MCF 10A (cell line): ENCODE data around the gene HOGA1. TPM values are rescaled to one million over a fixed set of nuclear protein-coding genes. Genes with fewer than 3 reads are reported as not detected.

ENCODE experiments used
- BruUV-seq: library from RNA; stranded (reverse); fragments of 400-500 nt; replicated peaks from 2 replicates; lab custom pipeline; 2021; lab: Mats Ljungman, UMichigan
- CTCF ChIA-PET: fragments of 300-600 bp; sonication (Branson Sonifier 250); formaldehyde crosslinking; extraction: SDS; loops from one replicate; lab custom pipeline; 2021; ENCODE audit warnings: antibody characterized with exemption, inconsistent platforms; lab: Yijun Ruan, JAX
- POLR2A ChIA-PET: fragments of 300-600, 350-650 bp; sonication (Branson Sonifier 250); formaldehyde crosslinking; extraction: SDS; loops from one replicate; lab custom pipeline; 2020; ENCODE audit warnings: antibody characterized with exemption, inconsistent platforms; lab: Yijun Ruan, JAX
- DNase-seq: peaks from one replicate; pipeline ENCODE4 v3.0.0-alpha.2; 2018; ENCODE audit not compliant: unreplicated experiment
- H3K27ac Mint-ChIP-seq: one replicate; pipeline ENCODE4 v1.8.0; 2022; ENCODE audit warnings: mild to moderate bottlenecking, low read depth, mixed read lengths; ENCODE audit not compliant: unreplicated experiment
- H3K27me3 Mint-ChIP-seq: one replicate; pipeline ENCODE4 v1.8.0; 2022; ENCODE audit warnings: mixed read lengths; ENCODE audit not compliant: insufficient read depth, unreplicated experiment
- H3K36me3 Mint-ChIP-seq: one replicate; pipeline ENCODE4 v1.8.0; 2022; ENCODE audit warnings: mild to moderate bottlenecking, moderate library complexity, mixed read lengths; ENCODE audit not compliant: insufficient read depth, unreplicated experiment
- H3K4me1 Mint-ChIP-seq: one replicate; pipeline ENCODE4 v1.8.0; 2022; ENCODE audit warnings: mixed read lengths; ENCODE audit not compliant: insufficient read depth, unreplicated experiment
- H3K4me3 Mint-ChIP-seq: one replicate; pipeline ENCODE4 v1.8.0; 2022; ENCODE audit warnings: mild to moderate bottlenecking, moderate library complexity, mixed read lengths; ENCODE audit not compliant: unreplicated experiment
- H3K9me3 Mint-ChIP-seq: one replicate; pipeline ENCODE4 v1.8.0; 2022; ENCODE audit warnings: mixed read lengths; ENCODE audit not compliant: unreplicated experiment
- intact Hi-C: fragments of 100-400 bp; cut with micrococcal nuclease; formaldehyde crosslinking; loops from 2 replicates; pipeline ENCODE4 v1.14.1; 2022
- total RNA-seq: library from RNA; stranded (reverse); gene quantifications from 2 replicates; pipeline ENCODE4 v1.2.3, GENCODE V29; 2022
- TF ChIP-seq, protein P1 (sequence below): fragments of 200-600 bp; IDR thresholded peaks from one replicate; pipeline ENCODE4 v1.8.0; 2022; ENCODE audit warnings: antibody characterized with exemption, mild to moderate bottlenecking; ENCODE audit not compliant: unreplicated experiment

HOGA1 gene
- total RNA-seq, 1 experiment from 2014 or later: 1.7 TPM

- Mint-ChIP-seq H3K4me1 (peaks cover 21% of the 10 kb centered on the region), H3K27me3 (no peaks in the 10 kb centered on the region), H3K4me3 (peak overlapping the region; percentile 87), H3K27ac (peak overlapping the region; percentile 71), H3K36me3 (peaks cover 42% of the 10 kb centered on the region), H3K9me3 (no peaks in the 10 kb centered on the region)
- intact Hi-C loops: loop anchor here (5.0 kb wide), 1 partner anchor 44 kb away; the partner anchor contains the start of gene AVPI1
- ChIA-PET CTCF (interaction anchor here (0.5 to 1.3 kb wide), 4 partner anchors 8 to 50 kb away, joined by 3 read pairs; no protein-coding TSS in a partner anchor), POLR2A (interaction anchor here (1.5 to 3.9 kb wide), 3 partner anchors 6 to 32 kb away, joined by 4 to 53 read pairs (median 22); no protein-coding TSS in a partner anchor)
- BruUV-seq: TSS peak; percentile 2
- TF ChIP-seq, protein P1, sequence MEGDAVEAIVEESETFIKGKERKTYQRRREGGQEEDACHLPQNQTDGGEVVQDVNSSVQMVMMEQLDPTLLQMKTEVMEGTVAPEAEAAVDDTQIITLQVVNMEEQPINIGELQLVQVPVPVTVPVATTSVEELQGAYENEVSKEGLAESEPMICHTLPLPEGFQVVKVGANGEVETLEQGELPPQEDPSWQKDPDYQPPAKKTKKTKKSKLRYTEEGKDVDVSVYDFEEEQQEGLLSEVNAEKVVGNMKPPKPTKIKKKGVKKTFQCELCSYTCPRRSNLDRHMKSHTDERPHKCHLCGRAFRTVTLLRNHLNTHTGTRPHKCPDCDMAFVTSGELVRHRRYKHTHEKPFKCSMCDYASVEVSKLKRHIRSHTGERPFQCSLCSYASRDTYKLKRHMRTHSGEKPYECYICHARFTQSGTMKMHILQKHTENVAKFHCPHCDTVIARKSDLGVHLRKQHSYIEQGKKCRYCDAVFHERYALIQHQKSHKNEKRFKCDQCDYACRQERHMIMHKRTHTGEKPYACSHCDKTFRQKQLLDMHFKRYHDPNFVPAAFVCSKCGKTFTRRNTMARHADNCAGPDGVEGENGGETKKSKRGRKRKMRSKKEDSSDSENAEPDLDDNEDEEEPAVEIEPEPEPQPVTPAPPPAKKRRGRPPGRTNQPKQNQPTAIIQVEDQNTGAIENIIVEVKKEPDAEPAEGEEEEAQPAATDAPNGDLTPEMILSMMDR: no peak
- DNase-seq: no peak
These were observed 59.3 kb downstream of the HOGA1 start for GRCh38 chr10:97643441-97643985.

- BruUV-seq: no TSS peak
- H3K27me3 Mint-ChIP-seq: no peaks in the 10 kb centered on the region
- intact Hi-C loops: loop anchor here (5.0 kb wide), 1 partner anchor 42 kb away; the partner anchor contains the start of gene AVPI1
- ChIA-PET CTCF (no interaction called here), POLR2A (interaction anchor here (0.9 to 1.5 kb wide), 5 partner anchors 30 to 240 kb away, joined by 3 to 4 read pairs (median 4); partner anchors contain the start of gene AVPI1)
- peaks cover 29% of the 10 kb centered on the region for H3K4me1 Mint-ChIP-seq
- no peak for DNase-seq
- no peak overlapping the region for H3K4me3 Mint-ChIP-seq
- no peaks in the 10 kb centered on the region for H3K9me3 Mint-ChIP-seq
- H3K27ac Mint-ChIP-seq: no peak overlapping the region
- TF ChIP-seq, protein P1: no peak
- H3K36me3 Mint-ChIP-seq: peaks cover 46% of the 10 kb centered on the region
These were observed 60.7 kb downstream of the HOGA1 start for GRCh38 chr10:97644936-97645335.

DNA sequence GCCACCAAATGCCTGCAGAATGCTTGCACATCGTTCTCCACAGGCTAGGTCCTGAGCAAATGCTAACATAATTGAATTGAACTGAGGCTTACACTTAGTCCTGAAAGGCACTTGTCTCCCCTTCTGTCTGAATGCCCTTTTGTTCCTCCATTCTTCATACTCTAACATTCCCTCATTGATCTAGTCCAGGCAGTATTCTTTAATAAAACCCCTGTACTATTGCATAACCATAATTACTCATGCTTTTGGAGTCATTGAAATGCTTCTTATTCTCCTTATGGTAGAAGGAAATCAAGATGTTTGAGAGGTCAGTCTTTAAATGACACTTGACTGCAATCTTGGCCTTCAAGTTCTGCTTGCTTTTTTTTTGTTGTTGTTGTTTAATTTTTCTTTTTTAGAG lies 63.4 kb downstream of the HOGA1 start:
- DNase-seq: peak; percentile 49
- Mint-ChIP-seq H3K36me3 (peaks cover 60% of the 10 kb centered on the region), H3K9me3 (no peaks in the 10 kb centered on the region), H3K27me3 (no peaks in the 10 kb centered on the region), H3K4me3 (no peak overlapping the region), H3K27ac (peak overlapping the region; percentile 32), H3K4me1 (peaks cover 28% of the 10 kb centered on the region)
- CTCF ChIA-PET: interaction anchor here (0.8 to 1.4 kb wide), 2 partner anchors 35 to 70 kb away, joined by 4 read pairs; no protein-coding TSS in a partner anchor
- POLR2A ChIA-PET: interaction anchor here (0.7 to 4.1 kb wide), 6 partner anchors 12 to 74 kb away, joined by 3 to 37 read pairs (median 4); partner anchors contain the start of genes AVPI1 and MORN4
- TF ChIP-seq, protein P1: no peak
- intact Hi-C loops: no loop called here
- BruUV-seq: no TSS peak
